Globus pallidus (tissue), 1 donor: ENCODE data around the gene RAB7B.

ENCODE experiments used
- DNase-seq: peaks from one replicate; pipeline ENCODE4 v3.0.0-alpha.2; 2015; ENCODE audit warnings: low spot score

Gene RAB7B

DNA sequence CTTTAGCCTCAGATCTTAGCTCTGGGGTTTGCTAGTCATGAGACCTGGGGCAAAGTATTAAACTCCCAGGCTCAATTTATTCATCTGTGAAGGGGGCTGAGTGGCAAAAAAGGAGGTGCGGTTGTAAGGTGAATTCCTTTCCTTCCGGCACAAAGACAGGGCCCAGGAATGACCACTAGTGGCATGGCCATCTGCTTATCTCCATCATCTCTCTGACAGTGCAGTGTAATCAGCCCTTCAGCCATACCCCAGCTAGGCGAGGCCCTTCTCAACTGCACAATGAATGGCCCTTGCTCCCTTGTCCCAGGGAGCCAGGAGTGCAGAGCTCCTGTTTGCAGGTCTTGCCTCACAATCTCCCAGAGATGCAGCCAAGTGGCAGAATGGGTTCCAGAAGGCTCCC, 54.3 kb downstream of the RAB7B start:
- no peak for DNase-seq

DNA sequence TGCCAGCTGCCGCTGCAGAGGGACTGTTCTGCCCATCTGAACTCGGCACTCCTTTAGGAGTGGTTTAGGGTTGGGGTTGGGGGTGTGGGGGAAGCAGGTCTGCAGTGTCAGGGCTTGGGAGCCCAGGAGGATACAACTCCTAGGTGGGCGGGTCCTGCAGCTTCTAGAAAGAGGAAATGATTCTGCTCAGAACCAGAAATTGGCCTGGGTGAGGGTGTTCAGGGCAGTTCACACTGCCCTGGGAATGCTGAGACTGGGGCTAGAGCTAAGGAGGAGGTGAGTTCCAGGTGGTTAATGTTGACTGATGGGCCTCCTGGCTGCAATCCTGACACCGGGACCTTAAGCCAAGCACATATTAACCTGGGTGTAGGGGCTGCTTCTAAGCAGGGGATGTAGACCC, 55.2 kb downstream of the RAB7B start:
- DNase-seq: no peak

DNA sequence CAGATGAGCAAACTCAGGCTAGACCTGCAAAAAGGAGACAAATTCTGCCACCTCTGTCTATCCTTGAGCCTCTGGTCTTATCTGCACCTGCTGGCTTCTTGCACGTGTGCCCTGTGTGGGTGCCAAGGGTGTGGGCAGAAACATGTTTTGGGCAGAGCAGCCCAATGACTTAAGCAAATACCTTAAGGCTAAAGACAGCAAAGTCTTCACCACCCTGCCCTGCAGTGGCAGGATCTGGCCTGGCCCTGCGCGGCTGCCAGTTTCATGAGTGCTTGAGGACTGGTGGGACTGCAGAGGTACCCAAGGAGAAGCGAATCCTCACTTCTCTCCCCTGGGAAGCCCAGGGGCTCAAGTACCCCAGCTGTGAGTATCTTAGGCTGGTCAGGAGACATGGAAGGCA, 56.2 kb downstream of the RAB7B start:
- no peak for DNase-seq

DNA sequence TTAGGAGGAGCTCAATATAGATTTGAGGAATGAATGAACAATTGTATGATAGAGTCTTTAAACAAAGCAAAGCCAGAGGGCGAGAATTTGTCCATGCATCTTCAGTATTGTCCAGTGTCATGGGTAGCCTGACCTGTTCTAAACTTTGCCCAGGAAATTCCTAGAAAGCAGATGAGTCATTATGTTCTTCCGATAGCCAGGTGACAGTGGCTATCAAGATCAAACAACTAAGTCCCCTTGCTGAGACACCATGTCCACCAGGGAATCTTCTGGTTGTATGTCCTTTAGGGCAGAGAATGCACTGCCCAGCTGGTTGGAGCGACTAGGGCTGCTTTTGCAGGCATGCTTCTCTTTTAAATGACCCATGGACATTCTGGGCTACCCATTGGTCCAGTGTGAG, 58.1 kb downstream of the RAB7B start:
- DNase-seq: no peak

DNA sequence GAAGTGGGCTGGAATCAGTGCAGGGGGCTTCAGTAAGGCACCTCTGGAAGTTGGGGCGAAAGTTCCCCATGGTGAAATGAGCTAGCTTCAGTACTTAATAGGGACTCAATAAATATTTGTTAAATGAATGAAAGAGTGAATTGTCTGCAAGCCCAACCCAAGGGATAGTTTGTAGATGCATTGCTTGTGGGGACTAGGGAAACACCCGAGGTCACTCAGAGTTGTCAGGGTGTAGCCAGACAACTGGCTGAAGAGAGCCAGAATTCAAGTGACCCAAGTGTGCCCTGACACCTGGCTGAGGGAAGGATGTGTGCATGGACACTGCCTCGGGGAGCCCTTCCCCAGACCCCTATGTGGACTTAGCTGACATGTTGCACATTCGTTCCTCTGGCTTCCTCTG, 58.7 kb downstream of the RAB7B start:
- no peak for DNase-seq

DNA sequence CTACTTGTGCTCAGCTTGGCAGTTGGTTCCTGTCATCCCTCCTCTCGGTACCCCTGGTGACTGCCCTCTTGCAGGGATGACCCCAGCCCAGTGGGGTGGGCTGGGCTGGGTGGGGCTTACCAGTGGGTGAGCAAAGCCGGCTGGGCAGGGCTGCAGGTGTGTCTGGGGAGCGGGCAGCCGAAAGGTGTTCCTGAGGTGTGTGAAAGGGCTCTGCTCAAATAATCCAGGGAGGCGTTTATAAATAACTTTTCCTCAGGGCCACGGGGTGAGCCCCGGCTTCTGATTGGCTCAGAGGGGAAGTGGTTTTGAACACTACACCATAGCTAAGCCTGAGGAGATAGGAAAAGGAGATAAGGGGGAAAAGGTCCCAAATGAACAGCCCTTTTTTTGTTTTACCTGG, 60.0 kb downstream of the RAB7B start, which contains the start of gene SLC26A9:
SLC26A9 (minus strand) TSS at position 212 of the 400 bp plus-strand sequence. CDS start 7,636 bp downstream, outside the sequence.
- DNase-seq: no peak

DNA sequence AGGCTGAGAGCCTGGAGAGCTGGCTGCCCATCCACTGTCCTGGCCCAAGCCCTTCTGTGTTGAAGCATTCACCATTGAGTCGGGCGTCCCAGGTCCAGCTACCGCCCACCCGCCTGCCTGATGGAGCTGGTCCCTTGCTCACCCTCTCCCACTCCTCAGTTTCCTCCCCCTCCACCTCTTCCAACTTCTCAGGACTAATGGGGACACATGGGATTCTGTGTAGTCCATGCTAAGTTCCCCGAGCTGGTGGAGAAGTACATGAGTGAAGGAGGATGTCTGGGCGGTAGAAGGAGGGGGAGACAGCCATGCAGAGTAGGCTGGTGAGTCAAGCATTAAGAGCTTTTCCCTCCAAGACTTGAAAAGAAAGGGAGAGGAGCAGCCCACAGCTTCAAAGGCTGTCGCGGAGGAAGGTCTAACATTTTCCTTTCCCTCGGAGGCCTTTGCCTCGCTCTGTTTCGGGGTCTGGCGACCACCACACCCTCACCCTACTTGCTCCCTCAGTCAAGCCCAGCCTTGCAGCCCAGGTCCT, 60.5 kb downstream of the RAB7B start:
- DNase-seq: no peak

DNA sequence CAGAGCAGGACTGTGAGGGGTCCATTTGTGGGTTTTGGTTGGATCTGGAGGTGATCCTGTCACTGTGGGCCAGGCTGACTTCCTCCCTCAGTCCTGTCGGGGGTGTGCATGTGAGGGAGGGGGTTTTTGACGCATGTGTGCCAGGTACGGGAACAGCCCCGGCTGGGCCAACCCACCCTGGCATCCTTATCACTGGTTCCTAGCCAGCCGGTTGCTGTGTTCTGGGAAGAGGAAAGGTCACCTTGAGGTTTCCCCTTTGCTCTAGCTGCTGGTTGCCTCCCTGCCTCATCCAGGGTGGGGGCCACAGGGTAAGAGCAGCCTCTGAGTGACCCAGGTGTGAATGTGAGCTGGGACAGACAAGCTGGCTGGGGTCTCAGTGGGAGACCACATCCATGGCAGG, 62.5 kb downstream of the RAB7B start:
- no peak for DNase-seq

DNA sequence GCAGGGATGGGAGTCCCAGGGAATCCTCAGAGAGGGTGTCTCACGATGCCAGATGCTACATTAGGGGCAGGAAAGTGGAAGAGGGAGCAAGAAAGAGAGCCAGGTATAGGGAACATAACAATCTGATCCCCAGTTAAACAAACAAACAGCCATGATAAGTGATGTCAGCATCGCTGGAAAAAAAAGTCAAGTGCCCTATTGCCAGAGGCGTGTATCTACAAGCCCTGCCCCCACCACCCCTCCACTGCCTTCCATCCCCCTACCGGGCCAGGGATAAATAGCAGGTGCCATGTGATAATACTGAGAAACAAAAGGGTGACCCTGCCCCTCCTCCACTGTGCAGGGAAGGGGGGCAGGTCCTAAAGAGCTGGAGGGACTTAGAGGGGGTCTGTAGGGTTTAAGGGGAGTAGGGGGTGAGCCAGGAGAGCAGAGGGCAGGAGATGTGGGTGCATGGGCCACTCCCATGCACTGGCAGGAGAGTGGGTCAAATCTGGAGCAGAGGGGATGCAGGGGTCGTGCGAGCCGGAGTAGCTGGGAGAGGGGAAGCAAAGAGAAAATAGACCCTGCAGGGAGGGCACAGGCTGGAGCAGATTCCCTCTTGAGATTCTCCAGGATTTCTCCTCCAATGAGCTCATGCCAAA, 63.4 kb downstream of the RAB7B start:
- DNase-seq: no peak

DNA sequence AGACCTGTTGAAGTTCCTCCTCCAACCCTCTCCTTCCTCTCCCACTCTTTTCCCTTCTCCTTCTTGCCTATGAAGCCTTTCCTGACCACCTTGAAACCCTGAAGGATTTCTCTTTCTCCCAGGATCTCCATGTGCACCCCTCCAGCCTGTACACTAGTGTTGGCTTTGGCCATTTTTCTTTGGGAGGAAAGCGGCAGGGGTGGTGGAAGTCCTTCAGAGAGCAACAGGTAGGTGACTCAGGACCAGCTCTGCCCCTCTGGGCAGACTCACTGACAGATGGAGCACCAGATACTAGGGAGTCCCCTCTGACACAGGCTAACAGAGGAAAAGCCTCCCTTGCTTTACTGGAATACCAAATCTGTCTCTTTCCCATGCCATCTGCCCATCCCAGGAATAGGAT, 64.5 kb downstream of the RAB7B start:
- DNase-seq: no peak

DNA sequence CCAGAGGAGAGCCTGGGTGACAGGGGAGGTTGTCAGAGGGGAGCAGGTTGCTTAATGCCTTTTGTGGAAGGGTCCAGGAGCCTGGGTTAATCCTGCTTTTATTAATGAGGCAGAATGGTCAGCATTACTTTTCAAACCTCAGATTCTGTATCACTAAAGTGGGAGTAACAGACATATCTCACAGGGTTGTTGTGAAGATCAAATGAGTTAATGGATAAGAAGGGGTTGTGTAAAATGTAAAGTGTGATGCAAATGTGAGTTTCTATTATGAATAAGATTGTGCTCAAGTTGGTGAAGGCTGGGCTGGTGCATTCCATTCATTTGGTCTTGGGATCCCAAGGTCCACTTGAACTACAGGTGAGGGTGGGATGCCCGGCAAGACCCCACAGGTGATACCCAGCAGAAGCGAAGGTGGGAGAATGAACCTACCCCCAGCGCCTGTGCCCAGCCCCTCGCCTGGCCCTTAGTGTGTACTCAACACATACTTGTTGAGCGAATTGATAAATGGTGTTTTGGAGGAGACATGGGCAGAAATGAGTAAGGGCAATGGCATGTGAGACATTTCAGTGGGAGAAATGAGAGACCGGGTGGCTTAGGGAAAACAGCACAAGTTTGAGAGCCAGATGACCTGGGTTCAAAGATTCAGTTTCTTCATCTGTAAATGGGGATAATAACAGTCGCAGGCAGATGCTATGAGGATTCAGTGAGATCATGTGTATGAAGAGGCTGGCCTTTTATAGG, 66.2 kb downstream of the RAB7B start:
- DNase-seq: no peak

DNA sequence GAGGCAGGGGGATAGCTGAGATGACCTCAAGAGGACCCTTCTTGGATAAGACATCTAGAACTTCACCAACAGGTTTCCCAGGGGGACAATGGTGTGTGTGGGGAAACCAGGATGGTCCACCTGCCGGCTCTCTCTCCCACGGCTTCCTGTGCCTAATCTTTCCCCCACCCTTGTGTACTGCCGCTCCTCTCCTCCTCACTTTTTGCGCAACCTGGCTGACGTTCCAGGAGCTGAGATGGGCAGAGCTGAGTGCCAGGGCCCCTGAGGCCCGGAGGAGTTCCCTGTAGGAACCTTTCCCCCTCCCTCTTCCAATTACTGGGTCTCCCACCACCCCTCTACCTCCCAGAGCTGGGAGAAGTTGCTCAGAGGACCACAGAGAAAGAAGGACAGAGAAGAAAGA, 66.9 kb downstream of the RAB7B start:
- DNase-seq: no peak

DNA sequence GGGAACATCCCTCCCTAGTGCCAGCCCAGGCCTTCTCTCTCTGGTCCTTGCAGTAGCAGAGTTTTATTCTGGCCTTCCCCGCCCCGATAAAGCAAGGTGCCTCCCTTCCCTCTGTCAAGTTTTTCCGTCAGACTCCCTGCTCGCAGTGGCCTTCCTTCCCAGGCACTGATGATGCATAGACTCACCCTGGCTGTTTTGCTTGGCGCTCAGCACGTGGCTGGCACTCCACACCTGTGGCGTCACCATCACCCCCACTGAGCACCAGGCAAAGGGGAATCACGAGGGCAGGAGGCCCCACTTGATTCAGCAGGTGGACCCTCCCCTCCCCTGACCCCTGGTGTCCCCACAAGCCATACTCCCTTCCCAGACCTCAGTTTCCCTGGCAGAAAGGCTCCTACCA, 67.3 kb downstream of the RAB7B start:
- DNase-seq: no peak

DNA sequence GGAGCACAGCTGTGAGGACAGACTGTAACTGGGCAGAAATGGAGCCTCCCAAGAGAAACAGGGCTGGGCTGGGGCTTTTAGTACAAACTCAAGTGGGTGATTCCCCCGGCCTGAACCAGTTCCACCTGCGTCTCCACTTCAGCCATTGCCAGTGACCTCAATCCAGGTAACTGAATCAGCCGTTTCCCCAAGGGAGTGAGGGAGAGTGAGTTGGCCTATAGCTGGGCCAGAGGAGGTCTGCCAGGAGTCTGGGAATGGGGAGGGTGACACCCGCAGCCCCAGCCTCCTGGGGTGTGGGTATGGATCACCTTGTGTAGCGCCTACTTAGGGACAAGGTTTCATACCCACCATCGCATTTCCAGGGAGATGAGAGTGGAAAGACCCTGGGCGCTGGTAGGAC, 68.4 kb downstream of the RAB7B start:
- DNase-seq: no peak

DNA sequence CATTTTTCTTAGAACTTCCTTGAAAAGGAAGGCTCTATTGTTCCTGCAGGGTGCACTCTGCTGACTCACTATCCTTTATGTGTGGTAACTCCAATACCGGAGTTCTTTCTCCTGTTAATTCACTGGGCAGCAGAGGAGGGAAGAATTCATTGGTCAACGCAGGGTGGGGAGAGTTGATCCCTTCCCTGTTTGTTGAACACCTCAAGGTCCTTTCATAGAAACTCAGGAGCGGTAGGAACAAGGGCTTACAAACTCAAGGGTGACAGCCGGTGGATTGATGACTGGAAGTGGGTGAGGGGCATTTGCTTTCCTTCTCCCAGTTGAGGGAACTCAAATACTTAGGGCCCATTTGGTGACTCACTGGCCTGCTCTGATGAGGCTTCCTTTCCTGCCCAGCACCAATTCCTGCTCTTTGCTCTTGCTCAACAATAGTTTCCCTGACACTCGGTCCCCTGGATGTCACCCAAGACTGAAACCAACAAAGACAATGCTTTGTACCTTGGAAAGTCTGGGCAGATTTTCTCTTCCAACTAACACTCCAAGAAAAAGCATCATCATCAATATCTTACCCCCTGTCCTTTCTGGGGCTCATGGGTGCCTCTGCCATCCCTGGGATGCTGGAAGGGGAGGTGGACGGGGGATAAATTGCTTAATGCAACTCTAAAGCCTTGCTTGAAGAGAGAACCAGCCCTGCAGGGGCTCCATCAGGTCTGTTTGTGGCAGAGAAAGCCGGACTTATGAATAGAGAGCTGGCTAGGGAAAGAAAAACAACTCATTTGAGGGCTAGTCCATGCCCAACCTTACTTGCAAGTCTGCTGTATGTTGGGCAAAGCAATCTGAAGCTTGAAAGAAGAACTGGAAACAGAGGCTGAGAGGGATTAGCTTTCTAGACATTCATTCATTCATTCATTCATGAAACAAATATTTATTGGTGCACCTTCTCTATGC, 69.2 kb downstream of the RAB7B start:
- DNase-seq: peak; percentile 77

DNA sequence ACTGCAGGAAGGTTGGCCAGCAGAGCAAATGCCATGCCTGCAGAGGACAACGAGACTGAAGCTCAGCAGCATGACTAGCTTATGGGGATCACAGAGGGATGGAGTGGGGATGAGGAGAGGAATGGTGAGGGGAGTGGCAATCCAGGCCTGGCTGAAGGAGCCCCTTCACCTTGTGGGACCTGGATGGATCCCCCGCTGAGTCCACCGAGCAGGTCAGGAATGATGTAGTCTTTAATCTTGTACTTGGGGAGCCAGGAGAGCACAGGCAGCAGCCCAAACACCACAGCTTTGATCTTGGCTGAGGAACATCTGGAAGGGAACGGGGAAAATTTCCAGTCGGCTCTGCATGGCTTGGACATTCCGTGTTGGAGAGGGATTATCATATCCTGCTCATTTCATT, 70.4 kb downstream of the RAB7B start:
- no peak for DNase-seq

DNA sequence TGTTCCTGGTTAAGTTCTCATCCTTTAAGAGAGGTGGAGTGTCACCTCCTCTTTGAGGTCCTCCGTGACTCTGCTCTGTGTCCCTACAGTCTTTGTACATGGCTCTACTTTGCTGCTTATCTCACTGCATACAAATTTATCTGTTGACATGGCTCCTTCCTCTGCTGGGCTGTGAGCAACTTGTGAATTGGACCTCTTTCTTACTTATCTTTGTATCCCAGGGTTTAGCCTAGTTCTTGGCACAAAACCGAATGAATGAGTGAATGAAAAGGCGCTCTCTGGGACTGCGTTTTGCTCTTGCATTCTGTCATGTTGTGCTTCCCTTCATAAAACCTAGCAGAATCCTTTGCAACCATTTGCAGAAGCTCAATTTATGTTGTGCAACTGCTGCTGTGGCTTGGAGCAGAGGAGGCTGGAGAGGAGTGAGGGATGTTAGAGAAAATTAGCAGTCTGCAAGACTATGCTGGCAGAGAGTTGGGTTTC, 72.4 kb downstream of the RAB7B start:
- DNase-seq: no peak

DNA sequence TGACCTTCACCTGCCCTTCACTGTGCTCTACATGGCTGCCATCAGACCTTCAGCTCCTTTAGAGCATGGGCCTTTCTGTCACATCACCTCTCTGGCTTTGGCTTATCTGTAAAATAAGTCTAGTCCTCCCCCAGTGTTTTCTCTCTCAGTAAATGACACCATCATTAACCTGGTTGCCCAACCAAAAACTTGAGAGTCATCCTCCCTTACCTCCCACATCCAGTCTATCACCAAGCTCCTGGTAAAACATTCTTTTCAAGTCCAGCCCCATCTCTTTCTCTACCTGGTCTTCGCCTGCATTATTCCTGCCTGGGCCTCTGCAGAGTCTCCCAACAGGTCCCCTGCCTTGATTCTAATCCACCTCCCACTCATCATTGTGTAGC, 73.0 kb downstream of the RAB7B start:
- no peak for DNase-seq

DNA sequence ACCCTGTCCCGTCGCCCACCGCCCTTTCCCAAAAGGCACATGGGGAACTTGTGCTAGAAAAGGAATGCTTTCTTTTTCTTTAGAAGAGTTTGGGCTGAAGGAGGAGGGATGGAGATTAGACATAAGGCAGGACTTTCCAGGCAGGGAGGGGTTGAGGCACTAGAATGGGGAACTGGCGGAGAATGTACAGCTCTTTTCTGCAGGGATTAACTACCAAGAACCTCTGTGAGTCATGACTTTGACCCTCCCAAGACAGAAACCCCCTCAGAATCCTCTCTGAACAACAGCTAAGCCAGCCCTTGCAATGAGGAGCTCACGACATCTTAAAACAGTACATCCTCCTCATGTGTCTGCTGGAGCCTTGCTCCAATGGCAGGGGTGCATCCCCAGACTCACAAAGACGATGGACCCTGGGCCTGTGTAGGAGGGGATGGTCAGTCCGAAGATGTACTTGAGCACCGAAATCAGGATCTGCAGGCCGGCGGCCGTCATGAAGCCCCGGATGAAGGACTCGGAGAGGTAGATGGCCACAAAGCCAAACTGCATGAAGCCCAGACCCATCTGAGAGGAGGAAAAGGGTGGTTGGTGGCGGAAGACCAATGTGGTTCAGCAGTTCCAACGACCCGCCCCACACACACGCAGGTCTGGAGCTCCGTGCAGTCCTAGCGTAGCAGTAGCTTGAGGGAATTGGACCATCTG, 73.5 kb downstream of the RAB7B start:
- DNase-seq: no peak

DNA sequence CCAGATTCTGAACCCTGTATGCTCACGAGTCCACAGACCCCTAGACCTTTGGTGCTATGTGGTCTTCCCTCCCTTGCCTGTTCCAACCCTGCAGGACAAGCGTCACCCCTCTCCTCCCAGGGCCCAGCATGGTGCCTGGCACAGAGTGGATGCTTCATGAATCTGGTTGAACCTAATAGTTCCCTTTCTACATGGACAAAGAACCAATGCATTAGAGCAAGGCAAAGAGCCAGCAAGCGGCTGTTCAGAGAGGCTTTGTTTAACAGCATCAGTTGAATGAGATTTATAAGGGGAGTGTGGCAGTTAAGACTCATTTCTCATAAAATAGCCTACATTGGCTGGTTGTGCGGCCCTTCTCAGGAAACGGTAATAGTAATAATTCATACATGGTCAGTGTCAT, 74.9 kb downstream of the RAB7B start:
- peak; percentile 98 for DNase-seq

DNA sequence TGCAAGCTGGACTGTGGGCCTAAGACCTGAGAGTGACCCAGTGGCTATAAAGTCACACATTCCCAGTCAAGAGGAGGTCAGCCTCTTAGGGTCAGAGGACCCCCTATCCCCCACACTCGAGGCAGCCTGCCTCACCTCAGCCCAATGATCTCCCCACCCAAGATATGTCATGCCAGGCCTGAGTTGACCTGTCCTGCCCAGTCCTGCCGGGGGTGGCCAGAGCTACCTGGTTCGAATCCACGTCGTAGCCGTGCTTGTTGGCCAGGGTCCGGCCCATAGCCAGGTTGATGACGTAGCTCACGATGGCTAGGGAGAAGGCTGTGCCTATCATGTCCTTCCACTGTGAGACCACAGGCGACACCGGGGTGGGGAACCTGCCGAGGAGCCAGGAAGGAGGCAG, 75.5 kb downstream of the RAB7B start:
- no peak for DNase-seq

DNA sequence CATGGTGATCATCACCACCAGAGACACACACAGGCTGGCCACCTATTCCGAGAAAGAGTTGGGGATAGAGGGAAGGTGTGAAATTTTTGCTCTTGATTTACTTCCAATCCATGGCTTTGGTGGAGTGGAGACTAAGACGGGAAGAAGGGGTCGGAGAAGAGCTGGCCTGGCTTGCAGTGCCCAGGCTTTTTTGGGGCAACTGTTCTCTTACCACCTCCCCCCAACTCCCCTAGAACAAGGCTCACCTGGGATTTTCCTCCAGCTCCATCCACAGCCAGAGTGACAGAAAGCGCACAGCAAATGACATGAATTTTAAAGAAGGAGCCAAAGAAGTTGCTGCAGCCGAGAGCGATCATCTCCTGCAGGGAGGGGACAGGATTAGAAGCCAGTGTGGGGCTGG, 75.9 kb downstream of the RAB7B start:
- DNase-seq: no peak
